Pancreas (tissue), 10 donors: Measurements from ENCODE around the gene GPR183. TPM values are rescaled to one million over a fixed set of nuclear protein-coding genes. Genes with fewer than 3 reads are reported as not detected.
A peak's percentile ranks its signal among the peaks of the same experiment; 100 is the strongest.

ENCODE experiments used
- ATAC-seq, 4 donors: fragments of 200-7000 bp; cut with Tn5 transposase; one replicate each; pipeline versions ENCODE4 v1.8.0 to v1.9.1; 2020; ENCODE audit warnings: mild to moderate bottlenecking in 4 of 4, moderate library complexity in 4 of 4
- DNase-seq, 6 donors: peaks; one replicate each; pipeline ENCODE4 v3.0.0-alpha.2; 2020
- FAIRE-seq: peaks from 2 replicates; lab custom pipeline; 2012; peaks lifted over from hg19 to GRCh38; lab: Jason Lieb, UNC
- H3K27ac ChIP-seq, 4 donors: fragments of 200-600 bp; sonication (generic); 1 replicate in 3 of 4; 2 replicates in 1 of 4; pipeline versions ENCODE4 v1.5.0 to v1.8.0; 2020
- H3K27me3 ChIP-seq, 4 donors: fragments of 200-600 bp; one replicate each; pipeline ENCODE4 v1.8.0; 2021
- H3K36me3 ChIP-seq, 3 donors: fragments of 200-600 bp; sonication (generic) in 1 of 3; one replicate each; pipeline versions ENCODE4 v1.5.0 to v1.8.0; 2020 to 2021
- H3K4me1 ChIP-seq, 3 donors: fragments of 200-600 bp; one replicate each; pipeline ENCODE4 v1.8.0; 2021
- H3K4me3 ChIP-seq, 4 donors: fragments of 200-600 bp; sonication (generic) in 2 of 4; one replicate each; pipeline versions ENCODE4 v1.5.0 to v1.8.0; 2020 to 2021
- H3K9me3 ChIP-seq, 4 donors: fragments of 200-600 bp; one replicate each; pipeline ENCODE4 v1.8.0; 2021
- CTCF ChIP-seq, 4 donors: fragments of 200-600 bp; sonication (generic) in 3 of 4; IDR thresholded peaks; one replicate each; pipeline versions ENCODE4 v1.5.0 to v1.8.0; 2021; ENCODE audit warnings: antibody characterized with exemption in 4 of 4
- WGBS, 2 donors: extraction: QIAGEN DNeasy Blood & Tissue Kit; methylation state at CpG; one replicate each; pipeline ENCODE4 v1.1.7; 2013; 5-methylcytosine and 5-hydroxymethylcytosine counted together
- intact Hi-C, 3 donors: fragments of 100-400 bp; cut with DNase I; formaldehyde crosslinking; loops; one replicate each; pipeline versions ENCODE4 v1.11.1 to v1.14.2; 2022
- polyA plus RNA-seq, 2 donors: library from polyadenylated mRNA; stranded (reverse); fragments of 200-250 nt; gene quantifications; one replicate each; pipeline ENCODE4 v1.2.3, GENCODE V29; 2013
- total RNA-seq, 6 donors: library from RNA; stranded (reverse); fragmentation: NEBNext Ultra II Directional in 4 of 6; extraction: Animal tissue kit (Norgen Biotek cat#: 25700) in 4 of 6; gene quantifications; one replicate each; pipeline versions ENCODE4 v1.2.1 to v1.2.4, GENCODE V29; 2021 to 2023
- donor health status: healthy with polysubstance abuse.
- donor health status: DM: no; HTN: no; CAD: no; lungs with moderate emphysema.
- donor health status: DM: no; HTN: no; CAD: no.
- donor health status: control.
- donor health status: control.
- donor health status: Bipolar disorder and iron deficiency.
- donor health status: DM: yes; HTN: yes; CAD: no.
- donor health status: DM: no; HTN: no; CAD: no.
- donor health status: DM: no; HTN: no; CAD: no.
- donor health status: DM: yes; HTN: yes; CAD: no.

The GPR183 gene
- total and polyA plus RNA-seq, 8 donors, result 0.23 to 3.5 (median 0.97) TPM

GRCh38 chr13:99339736-99340397, 32.7 kb upstream of the GPR183 start:
- WGBS, 2 donors, result 55 to 57% methylated on average over 8 of the region's 8 CpGs
- TF ChIP-seq CTCF (IDR thresholded peaks at IDR 0.05), result no peak
- FAIRE-seq (no peak), ATAC-seq (peak in 3 of 4 donors; percentile 70 to 82 (median 72)), DNase-seq (no peak)
- Histone ChIP-seq H3K36me3 (peaks cover 0 to 17% (median 0%) of the 10 kb centered on the region in 3 donors), H3K27ac (no peak overlapping the region), H3K4me1 (peaks cover 0 to 6% (median 0%) of the 10 kb centered on the region in 3 donors), H3K4me3 (no peak overlapping the region), H3K9me3 (no peaks in the 10 kb centered on the region), H3K27me3 (no peaks in the 10 kb centered on the region)
- intact Hi-C loops, result no loop called here

- DNase-seq (no peak), ATAC-seq (no peak), FAIRE-seq (no peak)
- peaks cover 0 to 6% (median 0%) of the 10 kb centered on the region in 3 donors for H3K4me1 ChIP-seq
- H3K36me3 ChIP-seq, result peaks cover 0 to 17% (median 0%) of the 10 kb centered on the region in 3 donors
- intact Hi-C loops, result no loop called here
- no peak overlapping the region for H3K4me3 ChIP-seq
- no peak for TF ChIP-seq CTCF (IDR thresholded peaks at IDR 0.05)
- no peaks in the 10 kb centered on the region for H3K9me3 ChIP-seq
- H3K27ac ChIP-seq, result no peak overlapping the region
- H3K27me3 ChIP-seq, result no peaks in the 10 kb centered on the region
- 95 to 97% methylated on average over 5 of the region's 5 CpGs for WGBS, 2 donors
Measured at GRCh38 chr13:99339230-99339721, 32.1 kb upstream of the GPR183 start.

- TF ChIP-seq CTCF (IDR thresholded peaks at IDR 0.05), result no peak
- no peak overlapping the region for H3K4me3 ChIP-seq
- no peak overlapping the region for H3K27ac ChIP-seq
- H3K9me3 ChIP-seq, result no peaks in the 10 kb centered on the region
- ATAC-seq (peak in 1 of 4 donors; percentile 37), FAIRE-seq (no peak), DNase-seq (no peak)
- intact Hi-C loops, result no loop called here
- 93 to 94% methylated on average over 4 of the region's 4 CpGs for WGBS, 2 donors
- no peaks in the 10 kb centered on the region for H3K27me3 ChIP-seq
- peaks cover 0 to 1% (median 0%) of the 10 kb centered on the region in 3 donors for H3K36me3 ChIP-seq
- H3K4me1 ChIP-seq, result peaks cover 0 to 6% (median 0%) of the 10 kb centered on the region in 3 donors
Measured at GRCh38 chr13:99335603-99336002, 28.4 kb upstream of the GPR183 start.

- H3K4me3 ChIP-seq, result no peak overlapping the region
- H3K27me3 ChIP-seq, result no peaks in the 10 kb centered on the region
- TF ChIP-seq CTCF (IDR thresholded peaks at IDR 0.05), result no peak
- 95 to 99% methylated on average over 2 of the region's 2 CpGs for WGBS, 2 donors
- H3K9me3 ChIP-seq, result no peaks in the 10 kb centered on the region
- no peak overlapping the region for H3K27ac ChIP-seq
- intact Hi-C loops, result no loop called here
- no peak for FAIRE-seq
- peaks cover 0 to 4% (median 0%) of the 10 kb centered on the region in 3 donors for H3K4me1 ChIP-seq
- ATAC-seq, result no peak
- DNase-seq, result no peak
- no peaks in the 10 kb centered on the region for H3K36me3 ChIP-seq
Measured at GRCh38 chr13:99335087-99335486, 27.9 kb upstream of the GPR183 start.

GRCh38 chr13:99334221-99334620, 27.0 kb upstream of the GPR183 start:
- H3K36me3 ChIP-seq, result no peaks in the 10 kb centered on the region
- no peak overlapping the region for H3K4me3 ChIP-seq
- WGBS, 2 donors, result 87 to 92% methylated on average over 3 of the region's 3 CpGs
- no peak overlapping the region for H3K27ac ChIP-seq
- no peaks in the 10 kb centered on the region for H3K4me1 ChIP-seq
- DNase-seq, result no peak
- no peaks in the 10 kb centered on the region for H3K9me3 ChIP-seq
- no peak for ATAC-seq
- intact Hi-C loops, result no loop called here
- TF ChIP-seq CTCF (IDR thresholded peaks at IDR 0.05), result no peak
- no peak for FAIRE-seq
- no peaks in the 10 kb centered on the region for H3K27me3 ChIP-seq
